AG04450 (cell line): ENCODE data around the gene CYP4V2. TPM values are rescaled to one million over a fixed set of nuclear protein-coding genes. Genes with fewer than 3 reads are reported as not detected.

ENCODE experiments used
- CTCF ChIA-PET: fragments of 300-600, 350-600 bp; formaldehyde crosslinking; extraction: SDS; loops from one replicate; lab custom pipeline; 2022; ENCODE audit warnings: antibody characterized with exemption, inconsistent platforms; lab: Charles Lee
- POLR2A ChIA-PET: fragments of 350-600 bp; formaldehyde crosslinking; extraction: SDS; loops from one replicate; lab custom pipeline; 2021; ENCODE audit warnings: antibody characterized with exemption, inconsistent platforms; lab: Yijun Ruan, JAX
- DNase-seq: peaks from one replicate; pipeline ENCODE4 v3.0.0-alpha.2; 2011; ENCODE audit warnings: low read depth, low spot score
- H3K27ac ChIP-seq: one replicate; pipeline ENCODE4 v1.5.1; 2012; ENCODE audit warnings: low read depth, low read length, control low read depth
- H3K27me3 ChIP-seq: one replicate; pipeline ENCODE4 v1.6.0; 2012; ENCODE audit warnings: low read length; ENCODE audit not compliant: control insufficient read depth, insufficient read depth
- H3K4me3 ChIP-seq: 2 replicates; pipeline ENCODE4 v1.5.1; 2011; ENCODE audit warnings: mild to moderate bottlenecking, low read depth, low read length, control low read depth
- H3K9me3 ChIP-seq: 2 replicates; pipeline ENCODE4 v1.5.1; 2012; ENCODE audit warnings: low read length; ENCODE audit not compliant: control insufficient read depth, insufficient read depth
- polyA plus RNA-seq: library from polyadenylated mRNA; depleted of rRNA; stranded (reverse); fragments of >200 nt; gene quantifications from 2 replicates; pipeline ENCODE4 v1.2.3, GENCODE V29; 2011
- TF ChIP-seq, protein P1 (sequence below): IDR thresholded peaks from 2 replicates; pipeline ENCODE4 v1.5.1; 2011; ENCODE audit warnings: low read depth, low read length, control low read depth, inconsistent platforms

CYP4V2 gene
- polyA plus RNA-seq, 1 experiment: 4.8 TPM

DNA sequence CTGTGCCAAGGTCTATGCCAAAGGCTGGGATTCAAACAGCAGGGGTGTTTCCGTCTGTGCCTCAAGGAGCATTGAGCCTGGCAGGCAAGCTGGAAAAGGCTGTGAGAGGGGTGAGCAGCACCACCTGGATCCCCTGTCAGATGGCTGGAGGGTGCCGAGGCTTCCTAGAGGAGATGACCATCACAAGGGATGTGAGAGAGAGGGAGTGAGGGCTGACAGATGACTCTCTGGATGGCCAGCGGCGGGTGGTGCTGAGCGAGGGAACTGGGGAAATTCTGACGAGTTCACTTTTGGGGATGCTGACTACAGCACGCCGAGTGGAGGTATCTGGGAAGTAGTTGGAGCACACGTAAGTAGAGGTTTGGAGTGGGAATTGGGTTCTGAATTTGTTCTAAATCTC lies 22.6 kb upstream of the CYP4V2 start:
- Histone ChIP-seq H3K27me3 (no peaks in the 10 kb centered on the region), H3K27ac (no peak overlapping the region), H3K4me3 (no peak overlapping the region), H3K9me3 (no peaks in the 10 kb centered on the region; the same call in 1 of the 2 replicates)
- ChIA-PET POLR2A (no interaction called here), CTCF (no interaction called here)
- DNase-seq: no peak
- TF ChIP-seq, protein P1, sequence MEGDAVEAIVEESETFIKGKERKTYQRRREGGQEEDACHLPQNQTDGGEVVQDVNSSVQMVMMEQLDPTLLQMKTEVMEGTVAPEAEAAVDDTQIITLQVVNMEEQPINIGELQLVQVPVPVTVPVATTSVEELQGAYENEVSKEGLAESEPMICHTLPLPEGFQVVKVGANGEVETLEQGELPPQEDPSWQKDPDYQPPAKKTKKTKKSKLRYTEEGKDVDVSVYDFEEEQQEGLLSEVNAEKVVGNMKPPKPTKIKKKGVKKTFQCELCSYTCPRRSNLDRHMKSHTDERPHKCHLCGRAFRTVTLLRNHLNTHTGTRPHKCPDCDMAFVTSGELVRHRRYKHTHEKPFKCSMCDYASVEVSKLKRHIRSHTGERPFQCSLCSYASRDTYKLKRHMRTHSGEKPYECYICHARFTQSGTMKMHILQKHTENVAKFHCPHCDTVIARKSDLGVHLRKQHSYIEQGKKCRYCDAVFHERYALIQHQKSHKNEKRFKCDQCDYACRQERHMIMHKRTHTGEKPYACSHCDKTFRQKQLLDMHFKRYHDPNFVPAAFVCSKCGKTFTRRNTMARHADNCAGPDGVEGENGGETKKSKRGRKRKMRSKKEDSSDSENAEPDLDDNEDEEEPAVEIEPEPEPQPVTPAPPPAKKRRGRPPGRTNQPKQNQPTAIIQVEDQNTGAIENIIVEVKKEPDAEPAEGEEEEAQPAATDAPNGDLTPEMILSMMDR: no peak

DNA sequence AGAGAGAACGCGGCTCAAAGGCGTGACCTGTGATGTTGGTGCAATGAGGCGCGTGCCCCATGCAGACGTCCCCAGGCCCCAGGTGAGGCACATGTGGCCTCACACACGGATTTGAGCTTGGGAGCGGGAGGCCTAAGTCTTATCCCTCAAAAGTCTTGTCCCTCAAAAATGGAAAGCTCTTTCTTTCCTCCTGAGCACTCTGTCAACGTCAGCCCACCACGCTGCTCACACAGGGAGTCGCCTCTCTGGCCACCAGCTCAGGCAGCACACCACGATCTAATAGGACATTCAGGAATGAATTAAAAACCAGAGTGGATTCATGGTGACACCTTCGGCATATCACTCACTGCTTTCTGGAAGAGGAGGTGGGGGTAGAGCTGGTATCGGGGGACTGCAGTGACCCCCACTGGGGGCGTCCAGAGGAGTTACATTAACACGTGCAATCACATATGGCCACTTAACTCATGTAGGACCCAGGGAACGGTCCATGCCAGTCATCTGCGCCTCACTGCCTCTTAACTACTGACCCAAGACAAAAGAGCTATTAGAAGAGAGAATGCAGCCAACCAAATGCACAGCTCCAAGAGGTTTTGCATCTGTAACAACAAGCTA lies 21.9 kb upstream of the CYP4V2 start:
- H3K27me3 ChIP-seq: no peaks in the 10 kb centered on the region
- H3K27ac ChIP-seq: no peak overlapping the region
- no peaks in the 10 kb centered on the region; the same call in 1 of the 2 replicates for H3K9me3 ChIP-seq
- no peak overlapping the region for H3K4me3 ChIP-seq
- DNase-seq: no peak
- ChIA-PET POLR2A (no interaction called here), CTCF (no interaction called here)
- TF ChIP-seq, protein P1: no peak

DNA sequence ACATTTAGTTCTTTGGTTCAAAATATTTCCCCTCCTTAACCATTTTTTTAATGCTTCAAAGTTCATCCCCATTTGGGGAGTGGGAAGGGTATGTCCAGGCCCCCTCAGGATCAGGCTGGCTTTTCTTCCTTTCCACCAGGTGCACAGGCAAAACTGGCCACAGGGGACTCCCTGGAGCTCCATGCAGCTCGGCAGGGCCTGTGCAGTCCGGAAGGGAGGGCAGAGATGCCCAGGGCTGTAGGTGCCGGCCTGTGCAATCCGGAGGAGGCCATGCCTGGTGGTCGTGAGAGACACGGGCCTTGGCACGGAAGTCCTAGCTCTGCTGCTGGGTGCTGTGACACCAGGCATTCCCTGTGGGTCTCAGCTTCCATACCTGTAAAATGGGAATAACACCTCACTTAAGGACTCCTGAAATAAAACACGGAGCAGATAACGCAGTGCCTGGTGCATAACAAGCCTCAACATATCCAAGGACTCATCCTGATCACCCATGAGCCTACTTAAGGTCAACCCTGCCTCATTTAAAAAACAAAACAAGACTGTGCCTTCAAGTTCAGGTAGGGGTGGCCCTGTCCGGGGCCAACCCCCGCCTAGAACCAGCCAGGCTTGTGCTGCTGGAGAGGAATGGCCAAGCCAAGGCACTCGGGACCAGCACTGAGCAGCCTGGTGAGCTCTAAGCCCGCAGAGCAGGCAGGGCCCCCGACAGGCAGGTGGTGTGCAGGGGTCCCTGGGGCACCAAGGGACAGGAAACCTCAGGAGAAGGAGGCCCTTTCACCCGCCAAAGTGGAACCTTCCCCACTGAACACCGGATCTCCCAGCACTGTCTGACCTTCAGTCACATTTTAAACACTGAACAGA lies 21.2 kb upstream of the CYP4V2 start:
- ChIA-PET POLR2A (no interaction called here), CTCF (no interaction called here)
- TF ChIP-seq, protein P1: no peak
- Histone ChIP-seq H3K27ac (no peak overlapping the region), H3K9me3 (no peaks in the 10 kb centered on the region; the same call in 1 of the 2 replicates), H3K27me3 (no peaks in the 10 kb centered on the region), H3K4me3 (no peak overlapping the region)
- no peak for DNase-seq

DNA sequence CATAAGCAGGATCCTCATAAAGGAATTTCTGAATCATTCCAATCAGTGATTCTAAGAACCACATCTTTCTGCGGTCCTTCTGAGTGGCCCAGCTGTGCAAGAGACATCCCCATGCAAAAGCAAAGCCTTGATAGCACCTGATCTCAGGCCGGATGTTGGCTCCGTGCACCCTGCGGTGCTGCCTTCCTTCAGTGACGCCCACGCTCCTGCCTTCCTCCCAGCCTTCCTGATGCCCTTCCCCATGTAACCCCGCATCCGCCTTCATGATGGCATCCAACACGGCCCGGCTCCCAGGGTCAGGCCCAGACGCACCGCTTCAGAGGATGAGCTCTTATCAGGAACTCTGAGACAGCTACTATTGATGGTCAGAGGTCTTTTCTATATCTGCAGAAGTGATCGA lies 20.4 kb upstream of the CYP4V2 start:
- DNase-seq: no peak
- H3K27ac ChIP-seq: no peak overlapping the region
- H3K27me3 ChIP-seq: no peaks in the 10 kb centered on the region
- H3K9me3 ChIP-seq: no peaks in the 10 kb centered on the region; the same call in 1 of the 2 replicates
- POLR2A ChIA-PET: no interaction called here
- no peak overlapping the region for H3K4me3 ChIP-seq
- TF ChIP-seq, protein P1: no peak
- CTCF ChIA-PET: no interaction called here

DNA sequence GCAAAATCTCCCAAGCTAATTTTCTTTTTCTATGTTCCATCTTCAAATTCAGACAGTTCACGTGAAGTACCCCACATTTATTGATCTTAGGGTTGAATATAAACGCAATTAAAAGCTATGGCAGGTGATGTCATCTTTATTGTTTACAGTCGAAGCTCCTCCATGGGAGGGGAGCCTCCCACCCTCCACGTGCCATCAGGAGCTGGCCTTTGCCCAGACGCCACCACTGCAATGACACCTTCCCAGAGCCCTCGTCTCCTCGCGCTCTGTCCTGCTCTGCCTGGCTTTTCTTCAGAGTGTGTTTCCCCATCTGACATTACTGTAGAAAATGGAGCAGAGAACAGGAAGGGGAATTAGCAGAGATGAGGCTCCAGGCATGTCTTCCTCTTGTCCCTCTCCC lies 18.8 kb upstream of the CYP4V2 start:
- ChIA-PET POLR2A (no interaction called here), CTCF (no interaction called here)
- Histone ChIP-seq H3K4me3 (no peak overlapping the region), H3K9me3 (no peaks in the 10 kb centered on the region; the same call in 1 of the 2 replicates), H3K27ac (no peak overlapping the region), H3K27me3 (no peaks in the 10 kb centered on the region)
- no peak for DNase-seq
- TF ChIP-seq, protein P1: no peak
